Stimulated activated CD8-positive, alpha-beta memory T cell treated with anti-CD3 and anti-CD28 coated beads, Interleukin-15, amount 100 ng/mL, for 24 hours (primary cell): ENCODE data around the gene MME.

ENCODE experiments used
- DNase-seq: peaks from one replicate; pipeline ENCODE4 v3.0.0-alpha.2; 2020; ENCODE audit warnings: low read depth

MME gene

DNA sequence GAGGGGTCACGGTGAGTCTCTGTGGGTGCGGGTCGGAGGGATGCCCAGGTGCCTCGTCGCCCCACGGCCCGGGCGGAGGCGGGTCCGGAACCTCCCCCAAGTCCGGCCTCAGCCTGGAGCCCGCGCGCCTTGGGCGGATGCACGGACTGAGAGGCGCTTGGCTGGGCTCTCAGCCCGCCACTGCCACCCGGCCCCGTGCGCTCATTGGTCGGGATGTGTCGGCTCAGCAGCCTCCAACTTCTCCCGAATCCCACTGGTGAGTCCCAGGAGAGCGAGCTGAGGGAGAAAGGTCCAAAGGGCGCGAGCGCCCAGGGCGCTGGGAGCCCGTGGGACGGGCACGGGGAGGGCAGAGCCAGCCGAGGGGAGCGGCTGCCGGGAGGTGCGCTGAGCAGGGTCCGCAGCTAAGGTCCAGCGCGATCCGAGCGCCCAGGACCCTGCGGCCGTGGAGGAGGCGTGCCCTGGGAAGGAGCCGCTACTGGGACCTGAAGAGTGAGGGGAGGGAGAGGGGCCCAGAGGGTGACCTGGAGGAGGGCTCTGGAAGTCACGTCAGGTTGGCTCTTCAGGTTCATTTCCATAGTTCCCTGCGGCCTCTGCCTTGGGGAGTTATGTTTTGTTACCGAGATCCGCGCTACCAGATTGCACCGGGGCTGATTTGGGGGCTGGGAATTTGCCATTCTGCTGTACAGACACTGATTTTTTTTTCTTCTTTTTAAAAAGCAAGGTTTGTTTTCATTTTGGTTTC lies at the start of gene MME:
MME (plus strand) TSS at position 574 of the 742 bp plus-strand sequence. CDS start 3,849 bp downstream, outside the sequence.
- no peak for DNase-seq

DNA sequence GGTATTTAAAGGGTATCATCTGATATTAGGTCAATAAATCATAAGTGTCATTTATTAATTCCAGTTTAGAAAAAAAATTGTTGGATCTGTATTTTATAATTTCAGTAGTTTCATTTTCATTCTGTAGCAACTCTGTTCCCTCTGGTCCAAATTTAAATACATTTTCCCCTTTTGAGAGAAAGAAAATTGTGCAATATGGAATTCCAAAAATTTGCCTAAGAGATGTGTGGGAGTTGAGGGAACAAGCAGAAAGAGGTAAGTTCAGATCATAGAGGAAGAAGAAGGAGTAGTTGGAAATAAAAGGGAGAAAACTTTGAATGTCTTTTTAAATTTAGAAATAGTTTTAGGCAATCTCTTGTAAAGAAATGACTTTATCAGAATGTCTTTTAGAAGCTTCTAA lies 48.9 kb upstream of the MME start:
- no peak for DNase-seq

DNA sequence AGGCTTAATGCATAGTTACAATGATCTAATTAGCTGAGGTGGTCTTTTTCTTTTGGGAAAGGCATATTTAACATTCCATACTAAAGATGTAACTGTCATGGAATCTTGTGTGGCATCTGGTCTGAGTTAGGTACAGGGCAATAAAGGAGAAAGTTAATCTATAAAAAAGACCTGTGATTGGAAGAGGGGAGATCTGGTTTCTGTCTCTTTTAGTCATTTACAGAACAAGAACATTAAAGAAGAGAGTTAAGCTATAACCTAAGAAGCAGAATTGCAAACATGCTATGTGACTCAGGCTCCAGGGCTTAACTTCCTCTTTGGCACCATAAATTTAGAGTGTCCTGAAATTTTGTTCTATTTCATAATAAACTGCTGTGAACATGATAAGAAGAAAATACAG lies 47.2 kb upstream of the MME start:
- no peak for DNase-seq

DNA sequence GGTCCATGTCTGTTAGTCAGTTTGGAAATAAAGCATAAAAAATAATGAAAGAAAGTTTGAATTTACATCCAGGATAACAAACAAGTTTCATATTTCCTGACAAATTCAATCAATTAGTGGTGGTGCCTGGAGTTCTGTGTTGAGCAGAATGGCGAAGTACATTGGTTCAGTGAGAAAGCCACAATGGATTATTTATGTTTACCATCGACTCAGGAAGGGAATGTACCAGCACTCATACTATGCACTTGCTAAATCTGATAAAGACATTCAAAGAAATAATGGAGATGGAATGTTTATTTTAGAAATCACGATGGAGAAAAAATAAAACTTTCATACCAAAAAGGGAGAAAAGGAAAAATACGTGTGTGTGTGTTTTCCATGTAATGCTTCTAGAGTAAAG lies 45.3 kb upstream of the MME start:
- DNase-seq = no peak

DNA sequence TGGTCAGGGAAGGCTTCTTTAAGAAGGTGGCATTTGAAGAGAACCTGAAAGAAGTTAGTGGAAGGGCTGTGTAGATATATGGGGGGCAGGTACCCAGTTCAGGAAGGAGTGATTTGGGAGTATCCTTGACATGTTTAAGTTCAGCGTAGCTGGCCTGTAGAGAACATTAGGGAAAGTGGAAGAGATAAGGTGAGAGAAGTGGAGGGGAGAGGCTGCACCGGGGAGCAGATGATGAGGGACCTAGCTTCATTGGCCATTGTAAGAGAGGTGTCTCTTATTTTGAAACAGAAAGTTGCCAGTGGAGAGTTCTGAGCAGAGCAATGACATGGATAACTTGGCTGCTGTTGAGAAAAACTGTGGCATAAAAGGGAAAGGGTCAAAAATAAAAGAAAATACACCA lies 44.6 kb upstream of the MME start:
- DNase-seq = no peak

DNA sequence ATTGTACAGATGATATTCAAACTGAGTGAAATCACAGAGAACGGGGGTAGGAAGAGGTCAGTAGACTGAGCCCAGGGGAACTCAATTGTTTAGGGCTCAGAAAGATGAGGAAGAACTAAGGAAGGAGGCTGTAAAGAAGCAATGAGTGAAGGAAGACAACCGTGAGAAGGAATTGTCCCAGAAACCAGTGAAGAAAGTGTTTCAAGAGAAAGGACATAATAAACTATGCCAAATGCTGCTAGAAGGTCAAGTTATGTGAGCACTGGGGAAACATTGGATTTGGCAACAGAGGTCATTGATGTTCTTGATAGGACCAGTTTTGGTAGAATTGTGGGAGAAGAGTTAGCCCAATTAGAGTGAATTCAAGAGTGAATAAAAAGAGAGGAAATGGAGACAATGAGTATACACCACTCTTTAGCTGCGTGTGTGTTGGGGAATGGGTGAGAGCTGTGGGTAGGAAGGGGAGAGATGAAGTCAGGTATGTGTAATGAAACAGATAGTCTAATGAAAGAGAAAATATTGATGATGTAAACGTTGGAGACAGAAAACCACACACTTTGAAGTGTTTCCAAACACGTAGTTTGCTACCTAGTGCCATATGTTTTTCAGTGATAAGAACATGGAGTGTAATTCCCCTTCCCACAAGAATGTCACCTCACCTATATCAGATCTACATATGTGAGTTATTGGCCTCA lies 42.5 kb upstream of the MME start:
- no peak for DNase-seq

DNA sequence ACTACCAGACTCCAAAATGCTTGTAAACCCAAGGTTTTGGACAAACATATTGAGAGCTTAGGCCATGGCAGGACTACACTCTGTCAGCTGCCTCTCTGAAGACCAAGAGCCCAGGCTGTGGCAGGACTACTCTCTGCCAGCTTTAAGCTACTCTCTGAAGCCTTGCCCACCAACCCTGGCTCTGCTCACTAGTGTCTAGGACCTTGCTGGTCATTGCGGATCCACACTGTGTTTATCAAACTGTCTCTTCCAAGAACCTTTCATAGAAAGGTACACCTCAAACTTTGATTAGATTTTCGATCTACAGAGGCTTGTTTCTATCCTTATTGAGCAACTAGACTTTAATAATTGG lies 41.9 kb upstream of the MME start:
- no peak for DNase-seq

DNA sequence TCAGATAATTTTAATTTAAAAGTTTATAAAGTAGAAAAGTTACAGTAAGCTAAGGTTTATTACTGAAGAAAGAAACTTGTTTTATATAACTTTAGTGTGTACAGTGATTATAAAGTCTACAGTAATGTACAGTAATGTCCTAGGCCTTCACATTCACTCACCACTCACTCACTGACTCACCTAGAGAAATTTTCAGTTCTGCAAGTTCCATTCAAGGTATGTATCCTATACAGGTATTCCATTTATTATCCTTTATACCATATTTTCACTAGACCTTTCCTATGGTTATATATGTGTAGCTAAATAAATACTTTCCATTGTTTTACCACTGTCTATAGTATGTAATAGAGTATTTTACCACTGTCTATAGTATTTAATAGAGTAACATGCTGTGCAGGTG lies 33.2 kb upstream of the MME start:
- no peak for DNase-seq

DNA sequence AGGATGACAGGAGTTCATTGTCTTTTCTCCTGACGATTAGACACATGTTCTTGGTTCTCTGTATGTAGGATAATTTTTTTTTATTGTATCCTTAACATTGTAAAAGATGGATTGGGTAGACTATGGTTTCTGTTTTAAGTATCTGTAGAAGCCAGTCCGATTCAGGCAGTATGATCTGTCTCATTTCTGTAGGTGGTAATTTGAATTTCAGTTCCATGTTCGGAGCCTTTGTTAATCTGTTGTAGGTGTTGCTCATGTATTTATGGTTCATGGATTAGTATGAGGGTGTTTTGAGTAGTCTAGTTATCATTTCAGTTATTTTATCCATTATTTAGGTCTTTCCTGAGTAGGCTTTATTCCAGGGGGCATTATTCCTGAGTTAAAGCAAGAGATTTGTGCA lies 32.4 kb upstream of the MME start:
- DNase-seq = no peak

DNA sequence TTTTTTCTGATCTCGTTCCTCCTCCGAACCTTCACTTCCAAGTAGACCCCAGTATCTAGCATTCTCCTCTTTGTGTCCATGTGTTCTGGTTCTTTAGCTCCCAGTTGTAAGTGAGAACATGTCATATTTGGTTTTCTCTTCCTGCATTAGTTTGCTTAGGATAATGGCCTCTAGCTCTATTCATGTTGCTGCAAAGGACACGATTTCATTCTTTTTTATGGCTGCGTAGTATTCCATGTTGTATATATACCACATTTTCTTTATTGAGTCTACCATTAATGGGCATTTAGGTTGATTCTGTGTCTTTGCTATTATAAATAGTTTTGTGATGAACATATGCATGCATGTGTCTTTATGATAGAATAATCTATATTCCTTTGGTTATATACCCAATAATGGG lies 30.2 kb upstream of the MME start:
- no peak for DNase-seq

DNA sequence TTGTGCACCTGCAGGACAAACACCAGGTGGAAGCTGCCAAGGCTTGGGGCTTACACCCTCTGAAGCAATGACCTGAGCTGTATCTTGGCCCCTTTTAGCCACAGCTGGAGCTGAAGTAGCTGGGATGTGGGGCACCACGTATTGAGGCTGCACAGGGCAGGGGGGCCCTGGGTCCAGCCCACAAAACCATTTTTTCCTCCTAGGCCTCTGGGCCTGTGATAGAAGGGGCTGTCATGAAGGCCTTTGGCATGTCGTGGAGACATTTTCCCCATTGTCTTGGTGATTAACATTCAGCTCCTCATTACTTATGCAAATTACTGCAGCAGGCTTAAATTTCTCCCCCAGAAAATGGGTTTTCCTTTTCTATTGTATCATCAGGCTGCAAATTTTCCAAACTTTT lies 27.6 kb upstream of the MME start:
- no peak for DNase-seq

DNA sequence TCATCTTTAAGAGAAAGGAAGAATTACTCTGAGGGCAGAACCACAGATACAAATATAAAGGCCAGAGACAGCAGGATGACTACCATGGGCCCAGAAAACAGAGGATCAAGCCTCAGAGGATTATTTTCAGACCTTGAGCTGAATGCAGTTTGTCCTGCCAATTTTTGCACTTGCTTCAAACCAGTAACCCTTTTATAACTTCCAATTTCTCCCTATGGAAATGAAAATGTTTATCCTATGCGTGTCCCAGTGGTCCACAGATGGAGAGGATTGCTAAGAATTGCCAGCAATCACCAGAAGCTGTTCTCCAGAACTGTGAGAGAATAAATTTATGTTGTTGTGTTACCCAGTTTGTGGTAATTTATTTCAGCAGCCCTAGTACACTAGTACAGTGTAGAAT lies 26.4 kb upstream of the MME start:
- DNase-seq = no peak

DNA sequence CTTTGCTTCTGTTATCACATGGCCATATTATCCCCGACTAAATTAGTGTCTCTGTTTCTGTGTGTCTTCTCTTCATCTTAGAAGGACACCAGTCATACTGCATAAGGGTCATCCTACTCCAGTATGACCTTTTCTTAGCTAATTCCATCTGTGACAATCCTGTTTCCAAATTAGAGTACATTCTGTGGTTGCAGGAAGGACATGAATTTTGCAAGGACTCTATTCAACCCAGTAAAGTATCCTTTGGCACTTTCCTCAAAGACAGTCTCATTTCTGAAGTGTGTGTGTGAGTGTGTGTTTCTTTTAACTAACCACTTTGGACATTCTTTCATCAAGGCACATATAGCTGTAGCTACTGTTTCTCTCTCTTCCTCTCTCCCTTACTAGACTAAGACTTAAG lies 15.2 kb upstream of the MME start:
- DNase-seq = no peak

DNA sequence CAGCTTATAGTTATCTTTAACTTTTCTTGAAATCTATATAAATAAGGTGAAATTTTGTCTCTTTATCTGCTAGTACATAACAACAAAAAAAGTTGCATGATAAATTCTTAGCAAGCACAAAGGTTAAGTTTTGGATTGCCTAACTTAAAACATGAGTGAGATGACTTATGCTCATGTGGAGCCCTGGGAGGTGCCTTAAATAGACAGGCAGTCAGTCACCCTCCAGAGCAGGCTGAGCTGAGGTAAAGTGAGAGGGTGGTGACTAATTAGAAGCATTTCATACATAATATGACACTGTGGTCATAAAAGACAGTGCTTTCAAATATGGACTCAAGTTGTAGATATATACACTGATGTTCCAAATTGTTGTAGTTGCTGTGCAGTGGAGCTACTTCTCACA lies 14.6 kb upstream of the MME start:
- no peak for DNase-seq

DNA sequence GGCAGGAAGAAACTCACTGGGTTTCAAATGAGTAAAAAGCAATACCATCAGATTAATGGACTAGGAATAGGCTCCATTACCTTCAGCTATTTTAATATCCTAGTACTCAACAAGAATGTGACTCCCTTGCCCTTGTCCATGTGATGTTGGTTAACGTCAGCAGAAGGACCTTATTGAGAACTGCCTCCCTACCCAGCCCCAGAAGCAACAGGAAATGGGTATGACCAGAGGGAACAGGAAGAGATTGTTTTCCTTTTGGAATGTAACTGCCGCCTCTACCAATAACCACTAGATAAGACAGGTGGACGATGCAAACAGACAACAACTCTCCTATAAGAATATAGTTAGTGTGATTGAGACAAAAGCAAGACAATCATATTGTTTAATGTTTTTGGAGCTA lies 10.4 kb upstream of the MME start:
- DNase-seq = no peak

DNA sequence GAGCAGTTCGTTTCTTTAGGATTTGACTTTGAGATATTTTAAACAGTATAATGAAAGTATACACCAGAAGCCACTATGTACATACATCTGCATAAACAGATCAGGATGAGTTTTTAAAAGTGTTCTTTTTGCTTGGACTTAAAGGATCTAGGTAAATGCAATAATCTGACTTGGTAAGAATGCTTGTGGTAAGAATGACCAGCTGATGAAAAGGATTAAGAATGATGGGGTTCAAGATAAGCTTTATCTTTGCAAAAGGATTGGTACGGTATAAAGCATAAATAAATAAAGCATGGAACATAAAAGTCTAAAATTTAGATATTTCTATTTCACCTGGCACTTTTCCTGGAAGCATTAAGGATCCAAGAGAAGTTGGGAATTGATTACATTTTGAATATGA lies 9.8 kb upstream of the MME start:
- DNase-seq = no peak

DNA sequence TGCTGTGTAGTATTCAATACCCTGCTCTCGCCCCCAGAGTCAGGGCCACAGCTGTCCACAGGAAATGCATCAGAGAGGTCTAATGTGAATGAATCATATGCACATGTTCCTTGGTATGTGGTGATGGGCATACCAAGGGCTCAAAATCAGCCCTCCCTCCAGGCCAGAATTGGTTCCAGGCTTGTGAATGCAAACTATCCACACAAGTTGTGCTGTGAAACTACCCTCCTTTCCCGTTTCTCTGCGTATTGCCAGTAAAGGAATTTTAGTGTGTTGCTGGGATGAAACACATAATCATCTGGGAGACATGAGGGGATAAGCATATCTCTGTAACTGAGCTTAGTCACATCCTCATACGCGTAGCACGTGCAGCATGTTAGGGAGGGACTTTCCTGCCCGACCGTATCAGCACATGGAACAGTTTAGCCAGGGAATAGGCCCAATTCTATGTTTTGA lies 9.2 kb upstream of the MME start:
- no peak for DNase-seq

DNA sequence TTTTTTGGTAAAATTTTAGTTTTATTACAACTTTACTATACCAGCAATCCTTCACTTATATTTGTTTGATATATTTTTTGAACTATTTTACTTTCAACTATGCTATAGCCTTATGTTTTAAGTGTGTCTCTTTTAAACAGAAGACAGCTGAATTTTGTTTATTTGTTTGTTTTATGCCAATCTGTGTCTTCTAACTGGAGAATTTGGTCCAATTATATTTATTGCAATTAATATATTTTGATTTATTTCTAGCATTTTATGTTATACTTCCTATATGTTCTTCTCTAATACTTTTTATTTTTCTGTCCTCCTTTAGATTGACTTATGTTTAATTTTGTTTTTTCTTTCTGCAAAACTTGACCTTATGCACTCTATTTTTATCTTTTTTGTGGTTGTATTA lies 4.9 kb upstream of the MME start:
- no peak for DNase-seq

DNA sequence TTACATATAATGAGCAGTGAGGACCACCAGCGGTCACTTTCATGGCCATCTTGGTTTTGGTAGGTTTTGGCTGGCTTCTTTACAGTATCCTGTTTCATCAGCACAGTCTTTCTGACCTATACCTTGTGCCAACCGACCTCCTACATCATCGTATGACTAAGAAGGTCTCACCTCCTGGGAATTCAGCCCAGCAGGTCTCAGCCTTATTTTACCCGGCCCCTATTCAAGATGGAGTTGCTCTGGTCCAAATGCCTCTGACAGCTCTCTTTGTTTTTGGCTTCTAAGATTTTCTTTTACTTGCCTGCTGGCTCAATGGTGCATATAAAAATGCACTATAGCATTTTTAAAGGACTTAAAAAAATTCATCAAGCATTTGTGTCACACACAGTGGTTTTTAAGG lies 3.2 kb upstream of the MME start:
- DNase-seq = no peak

DNA sequence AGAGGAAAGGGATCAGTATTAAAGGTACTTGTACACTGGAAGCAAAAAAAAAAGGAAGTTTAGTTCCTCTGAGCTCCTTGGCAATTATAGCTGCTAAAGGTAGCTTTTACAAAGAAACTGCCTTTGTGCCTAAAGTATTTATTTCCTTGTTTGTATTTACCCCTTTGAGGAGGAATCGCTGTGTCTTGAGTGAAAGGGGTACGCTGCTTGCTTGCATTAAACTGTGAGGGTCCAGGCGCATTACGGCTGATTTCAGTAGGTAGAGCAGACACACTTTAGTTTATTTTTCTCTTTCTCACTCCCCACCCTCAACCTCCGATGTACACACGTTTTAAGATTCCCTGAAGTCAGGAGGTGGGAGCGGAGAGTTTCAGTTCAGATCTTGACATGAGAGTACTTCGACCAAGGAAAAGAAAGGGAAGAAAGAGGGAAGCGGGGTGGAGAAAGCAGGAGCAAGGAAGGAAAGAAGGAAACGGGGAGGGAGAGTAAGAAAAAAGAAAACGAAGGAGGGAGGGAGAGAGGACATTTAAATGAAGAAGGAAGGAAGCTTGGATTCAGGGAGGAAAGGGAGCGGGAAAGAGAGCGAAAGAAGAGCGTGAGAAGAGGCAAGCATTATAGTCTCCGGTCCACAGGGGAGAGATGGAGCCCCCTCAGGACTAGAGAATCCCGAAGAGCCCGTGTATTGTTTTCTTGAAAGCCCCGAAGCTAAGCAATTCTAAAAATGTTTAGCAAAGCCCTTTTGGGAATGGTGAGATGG lies 1.2 kb upstream of the MME start:
- DNase-seq = no peak

DNA sequence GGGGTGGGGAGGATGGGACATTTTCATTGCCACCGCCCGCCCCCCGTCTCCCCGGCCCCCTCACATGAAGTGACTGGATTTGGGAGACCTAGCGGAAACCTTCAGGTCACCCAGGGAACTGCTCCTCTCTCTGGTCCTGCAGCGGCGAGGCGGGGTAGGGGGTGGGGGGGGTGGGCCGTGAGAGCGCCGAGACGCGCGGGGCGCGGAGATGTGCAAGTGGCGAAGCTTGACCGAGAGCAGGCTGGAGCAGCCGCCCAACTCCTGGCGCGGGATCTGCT lies 712 bp upstream of the MME start:
- no peak for DNase-seq

DNA sequence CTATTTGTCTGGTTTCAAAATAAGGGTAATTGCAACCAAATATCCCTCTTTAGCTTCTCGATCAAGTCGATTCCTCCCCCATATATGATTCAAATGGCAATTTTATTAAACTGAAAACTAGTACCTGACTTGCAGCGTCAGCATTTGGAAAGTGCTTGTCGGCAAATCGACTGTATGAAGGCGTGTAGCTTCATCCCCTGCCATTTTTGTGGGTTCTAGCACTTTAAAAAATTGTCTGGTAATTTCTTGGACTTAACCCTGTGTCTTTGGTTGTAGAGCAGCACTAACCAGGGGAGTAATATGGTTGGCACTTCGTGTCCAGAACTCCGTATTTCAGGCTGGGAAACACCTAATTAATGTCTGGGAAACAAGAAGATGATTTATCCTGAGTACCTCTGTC lies 573 bp downstream of the MME start:
- no peak for DNase-seq

DNA sequence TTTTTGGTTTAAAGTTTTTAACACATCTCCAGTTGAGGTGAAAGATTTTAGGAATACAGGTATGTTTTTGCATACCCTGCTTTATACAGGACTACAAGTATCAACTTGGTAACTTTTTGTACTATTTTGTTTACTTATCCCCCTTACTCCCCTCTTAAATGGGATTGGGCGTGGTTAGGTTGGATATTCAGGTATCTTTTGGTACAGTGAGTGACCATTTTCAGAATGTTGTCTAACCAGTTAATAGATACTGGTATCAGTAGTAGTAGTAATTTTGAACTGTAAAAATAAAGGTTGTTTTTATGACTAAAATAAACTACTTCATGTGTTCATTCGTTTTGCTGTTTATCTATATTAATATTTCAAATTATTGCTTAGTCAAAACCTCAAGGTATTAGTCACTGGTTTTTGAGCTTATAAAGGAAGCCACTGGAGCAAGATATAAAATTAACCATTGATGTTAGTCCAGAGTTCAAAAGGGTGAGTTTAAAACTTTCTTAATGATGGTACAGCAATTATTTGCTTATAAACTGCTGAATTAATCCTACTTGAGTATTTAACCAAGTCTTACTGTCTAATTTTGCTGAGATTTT lies 3.3 kb downstream of the MME start:
- no peak for DNase-seq
